IPS-15b (cell line): ENCODE measurements around the gene CDON.
"Not testable (repeated sequence)": the region's sequence is repeated elsewhere in the genome, so short reads cannot be mapped to it uniquely, and the experiment has no call there.

Experiments used
- H3K27me3 ChIP-seq: one replicate; pipeline ENCODE4 v1.6.1; 2013; ENCODE audit warnings: low read length; ENCODE audit not compliant: control insufficient read depth, insufficient read depth
- H3K36me3 ChIP-seq: one replicate; pipeline ENCODE4 v1.6.1; 2013; ENCODE audit warnings: low read length; ENCODE audit not compliant: control insufficient read depth, insufficient read depth
- H3K4me1 ChIP-seq: one replicate; pipeline ENCODE4 v1.6.1; 2013; ENCODE audit warnings: mild to moderate bottlenecking, low read length; ENCODE audit not compliant: control insufficient read depth, insufficient read depth
- H3K4me3 ChIP-seq: one replicate; pipeline ENCODE4 v1.5.1; 2013; ENCODE audit warnings: low read depth, low read length
- H3K9ac ChIP-seq: one replicate; pipeline ENCODE4 v1.6.1; 2013; ENCODE audit warnings: low read depth, mild to moderate bottlenecking, low read length
- H3K9me3 ChIP-seq: one replicate; pipeline ENCODE4 v1.6.1; 2013; ENCODE audit warnings: mild to moderate bottlenecking, low read length; ENCODE audit not compliant: control insufficient read depth, insufficient read depth

The CDON gene

DNA sequence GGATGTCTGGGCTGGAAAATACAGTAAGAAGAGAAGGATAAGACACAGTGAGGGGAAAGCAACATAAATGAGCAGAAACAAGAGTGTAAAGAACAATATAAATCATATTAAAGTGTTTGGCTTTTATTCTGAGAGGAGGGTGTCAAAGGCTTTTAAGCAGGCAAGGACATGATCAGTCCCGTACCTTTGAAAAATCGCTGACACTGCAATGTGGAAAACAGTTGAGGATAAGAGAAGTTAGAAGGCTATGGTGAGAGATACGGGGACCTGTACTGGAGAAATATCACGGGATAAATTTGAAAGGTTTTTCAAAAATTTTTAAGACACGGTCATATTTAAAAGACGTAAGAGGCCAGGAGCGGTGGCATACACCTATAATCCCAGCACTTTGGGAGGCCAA is 30.3 kb downstream of the CDON start:
- H3K27me3 ChIP-seq: no peaks in the 10 kb centered on the region
- no peak overlapping the region for H3K4me3 ChIP-seq
- no peaks in the 10 kb centered on the region for H3K9me3 ChIP-seq
- peaks cover 9% of the 10 kb centered on the region for H3K4me1 ChIP-seq
- H3K9ac ChIP-seq: no peak overlapping the region
- no peaks in the 10 kb centered on the region for H3K36me3 ChIP-seq

DNA sequence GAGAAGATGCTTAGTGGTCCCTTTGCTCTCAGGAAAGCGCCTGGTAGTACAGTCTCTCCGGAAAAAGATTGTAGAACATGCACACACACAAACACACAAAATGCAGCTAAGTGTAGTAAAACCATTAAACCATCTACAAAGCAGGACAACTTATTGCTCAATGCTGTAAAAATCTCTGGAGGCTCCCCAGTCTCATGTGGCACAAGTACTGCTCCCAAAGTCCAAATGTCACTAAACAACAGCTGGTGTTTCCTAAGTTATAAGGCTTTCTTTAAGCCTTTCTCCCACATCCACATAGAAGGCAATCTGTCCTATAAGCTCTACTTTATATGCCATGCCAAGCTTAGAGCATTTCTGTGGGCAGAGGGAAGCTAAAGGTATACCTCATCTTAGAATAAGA is 32.9 kb downstream of the CDON start:
- Histone ChIP-seq H3K9ac (no peak overlapping the region), H3K36me3 (no peaks in the 10 kb centered on the region), H3K27me3 (no peaks in the 10 kb centered on the region), H3K9me3 (no peaks in the 10 kb centered on the region), H3K4me3 (no peak overlapping the region), H3K4me1 (peaks cover 9% of the 10 kb centered on the region)

DNA sequence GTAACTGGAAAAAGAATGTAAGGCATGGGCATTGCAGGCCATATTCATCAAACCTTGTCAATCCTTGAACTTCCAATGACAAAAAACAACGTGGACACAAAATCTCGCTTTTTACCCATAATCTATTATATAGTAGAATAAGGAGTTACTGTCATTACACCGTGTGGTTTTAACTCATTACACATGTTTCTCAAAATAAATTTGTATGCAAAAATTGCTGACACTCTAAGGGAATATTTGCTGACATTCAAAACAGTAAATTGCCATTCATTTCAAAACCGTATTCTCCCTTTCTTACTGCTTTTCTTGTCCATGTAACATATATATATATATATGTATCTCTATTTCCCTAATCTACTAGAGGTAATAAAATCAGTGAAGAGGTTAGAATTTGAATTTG is 33.4 kb downstream of the CDON start:
- H3K36me3 ChIP-seq: no peaks in the 10 kb centered on the region
- no peaks in the 10 kb centered on the region for H3K27me3 ChIP-seq
- H3K4me1 ChIP-seq: peaks cover 4% of the 10 kb centered on the region
- no peaks in the 10 kb centered on the region for H3K9me3 ChIP-seq
- H3K9ac ChIP-seq: no peak overlapping the region
- H3K4me3 ChIP-seq: no peak overlapping the region

DNA sequence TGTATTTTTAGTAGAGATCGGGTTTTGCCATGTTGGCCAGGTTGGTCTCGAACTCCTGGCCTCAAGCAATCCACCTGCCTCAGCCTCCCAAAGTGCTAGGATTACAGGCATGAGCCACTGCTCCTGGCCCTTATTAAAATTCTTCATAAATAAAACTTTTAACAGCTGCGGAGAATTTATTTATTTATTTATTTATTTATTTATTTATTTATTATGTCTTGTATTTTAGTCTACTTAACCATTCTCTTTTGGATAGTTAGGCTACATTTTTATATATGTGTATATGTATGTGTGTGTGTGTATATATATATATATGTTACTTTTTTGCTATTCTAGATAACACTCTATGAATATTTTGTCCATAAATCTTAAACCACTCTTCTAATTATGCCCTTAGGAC is 34.1 kb downstream of the CDON start:
- not testable (repeated sequence) for H3K27me3 ChIP-seq, H3K9me3 ChIP-seq, H3K4me1 ChIP-seq, H3K9ac ChIP-seq, H3K36me3 ChIP-seq, H3K4me3 ChIP-seq

DNA sequence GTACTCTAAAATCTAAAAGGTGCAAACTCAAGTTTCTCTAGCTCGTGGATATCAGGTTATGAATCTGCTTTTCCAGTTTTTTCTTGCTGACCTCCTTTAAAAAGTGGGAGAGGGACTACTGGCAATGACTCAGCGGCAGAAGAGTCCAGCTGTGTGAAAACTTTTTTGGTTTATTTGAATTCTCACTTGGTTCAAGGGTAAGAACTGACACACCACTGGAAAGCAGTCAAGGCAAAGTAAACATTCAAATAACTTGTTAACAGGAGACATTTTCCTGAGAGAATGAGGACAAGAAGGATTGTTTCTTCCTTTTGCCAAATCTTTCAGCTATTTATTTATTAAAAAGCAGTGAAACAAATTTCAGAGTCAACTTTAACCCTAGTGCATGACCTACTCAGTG is 36.1 kb downstream of the CDON start:
- Histone ChIP-seq H3K36me3 (no peaks in the 10 kb centered on the region), H3K27me3 (no peaks in the 10 kb centered on the region), H3K9me3 (no peaks in the 10 kb centered on the region), H3K4me3 (no peak overlapping the region), H3K9ac (no peak overlapping the region), H3K4me1 (no peaks in the 10 kb centered on the region)

DNA sequence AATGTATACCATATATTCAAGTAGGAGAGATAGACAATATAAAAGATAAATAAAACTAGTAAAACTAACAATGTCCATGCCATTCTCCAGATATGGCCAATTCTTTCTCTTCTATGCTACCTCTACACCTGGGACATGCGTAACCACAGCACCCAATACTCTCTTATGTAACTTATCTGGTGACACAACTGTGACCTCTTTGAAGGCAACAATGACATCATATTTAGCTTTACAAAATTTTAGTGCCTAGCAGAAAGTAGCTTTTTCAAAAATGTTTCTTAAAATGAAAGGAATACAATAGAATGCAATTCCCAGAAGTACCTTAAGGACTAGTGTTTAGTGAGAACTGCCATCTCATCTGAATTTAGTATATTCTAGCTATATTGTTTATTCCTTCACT is 36.8 kb downstream of the CDON start:
- Histone ChIP-seq H3K4me3 (no peak overlapping the region), H3K4me1 (no peaks in the 10 kb centered on the region), H3K36me3 (no peaks in the 10 kb centered on the region), H3K9me3 (no peaks in the 10 kb centered on the region), H3K27me3 (no peaks in the 10 kb centered on the region), H3K9ac (no peak overlapping the region)

DNA sequence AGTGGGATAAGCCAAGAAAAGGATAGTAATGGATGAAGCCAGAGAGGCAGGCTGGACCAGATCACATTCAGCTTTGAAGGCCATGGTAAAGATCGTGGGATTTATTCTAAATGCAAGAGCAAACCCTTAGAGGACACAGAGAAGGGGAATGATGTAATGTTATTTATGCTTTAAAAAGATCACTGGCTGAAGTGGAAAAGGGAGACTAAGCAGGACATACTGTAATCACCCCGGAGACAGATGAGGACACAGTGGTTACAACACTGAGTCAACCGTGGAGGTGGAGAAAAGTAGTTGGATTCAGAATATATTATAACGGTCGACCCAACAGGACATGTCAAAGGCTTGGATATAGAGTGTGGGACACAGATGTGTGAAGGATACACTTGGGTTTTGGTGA is 38.5 kb downstream of the CDON start:
- H3K4me1 ChIP-seq: no peaks in the 10 kb centered on the region
- H3K4me3 ChIP-seq: no peak overlapping the region
- no peak overlapping the region for H3K9ac ChIP-seq
- no peaks in the 10 kb centered on the region for H3K27me3 ChIP-seq
- H3K9me3 ChIP-seq: no peaks in the 10 kb centered on the region
- no peaks in the 10 kb centered on the region for H3K36me3 ChIP-seq

DNA sequence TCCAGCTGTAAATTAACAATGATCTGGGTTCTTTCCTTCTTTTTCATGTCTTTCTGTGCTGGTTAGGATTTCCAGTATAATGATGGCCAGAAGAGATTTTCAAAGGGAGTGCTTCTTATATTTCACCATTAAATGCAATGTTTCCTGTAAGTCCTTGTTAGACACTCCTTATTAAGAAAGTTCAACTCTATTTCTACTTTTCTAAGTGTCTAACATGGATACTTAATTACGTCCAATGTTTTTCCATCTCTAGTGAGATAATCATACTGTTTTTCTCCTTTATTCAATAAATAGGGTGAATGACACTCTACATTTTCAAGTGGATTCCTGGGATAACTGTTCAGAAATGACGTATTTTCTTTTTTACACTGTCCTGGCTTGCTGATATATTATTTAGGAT is 49.8 kb downstream of the CDON start:
- Histone ChIP-seq H3K27me3 (no peaks in the 10 kb centered on the region), H3K9ac (no peak overlapping the region), H3K4me1 (no peaks in the 10 kb centered on the region), H3K9me3 (no peaks in the 10 kb centered on the region), H3K4me3 (no peak overlapping the region), H3K36me3 (no peaks in the 10 kb centered on the region)

DNA sequence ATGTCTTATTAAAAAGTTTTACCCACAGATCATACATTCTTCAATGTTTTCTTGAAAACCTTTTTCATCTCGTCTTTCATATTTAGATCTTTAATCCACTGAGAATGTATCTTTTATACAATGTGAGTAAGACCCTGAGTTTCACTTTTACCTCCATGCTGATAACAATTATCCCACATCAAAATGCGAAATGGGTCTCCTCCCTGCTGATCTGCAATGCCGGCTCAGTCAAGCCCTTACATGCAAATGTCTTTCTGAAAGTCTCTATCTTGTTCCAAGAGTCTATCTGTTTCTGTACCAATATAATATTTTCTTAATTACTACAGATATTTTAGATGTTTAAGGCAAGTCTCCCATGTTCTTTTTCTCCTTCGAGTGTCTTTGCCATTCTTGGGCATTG is 50.9 kb downstream of the CDON start:
- no peak overlapping the region for H3K9ac ChIP-seq
- H3K4me1 ChIP-seq: no peaks in the 10 kb centered on the region
- no peak overlapping the region for H3K4me3 ChIP-seq
- no peaks in the 10 kb centered on the region for H3K36me3 ChIP-seq
- no peaks in the 10 kb centered on the region for H3K27me3 ChIP-seq
- no peaks in the 10 kb centered on the region for H3K9me3 ChIP-seq

DNA sequence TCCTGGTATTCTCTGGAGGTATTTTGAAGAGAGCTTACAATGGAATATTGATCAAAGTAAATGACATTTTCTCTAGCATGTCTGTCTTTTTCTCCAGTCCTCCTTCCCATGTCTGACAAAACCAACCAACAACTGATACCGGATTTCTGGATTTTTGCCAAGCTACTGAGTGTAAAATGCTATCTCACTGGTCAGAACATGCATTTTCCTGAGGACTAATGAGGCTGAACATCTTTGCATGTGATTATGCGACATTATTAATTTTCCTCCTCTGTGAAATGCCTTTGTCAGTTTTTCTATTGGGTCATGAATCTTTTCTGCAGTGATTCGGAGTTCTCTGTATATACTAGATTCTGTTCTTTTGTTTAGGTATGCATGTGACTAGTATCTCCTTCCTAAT is 51.4 kb downstream of the CDON start:
- Histone ChIP-seq H3K4me1 (no peaks in the 10 kb centered on the region), H3K36me3 (no peaks in the 10 kb centered on the region), H3K27me3 (no peaks in the 10 kb centered on the region), H3K9me3 (no peaks in the 10 kb centered on the region), H3K9ac (no peak overlapping the region), H3K4me3 (no peak overlapping the region)

DNA sequence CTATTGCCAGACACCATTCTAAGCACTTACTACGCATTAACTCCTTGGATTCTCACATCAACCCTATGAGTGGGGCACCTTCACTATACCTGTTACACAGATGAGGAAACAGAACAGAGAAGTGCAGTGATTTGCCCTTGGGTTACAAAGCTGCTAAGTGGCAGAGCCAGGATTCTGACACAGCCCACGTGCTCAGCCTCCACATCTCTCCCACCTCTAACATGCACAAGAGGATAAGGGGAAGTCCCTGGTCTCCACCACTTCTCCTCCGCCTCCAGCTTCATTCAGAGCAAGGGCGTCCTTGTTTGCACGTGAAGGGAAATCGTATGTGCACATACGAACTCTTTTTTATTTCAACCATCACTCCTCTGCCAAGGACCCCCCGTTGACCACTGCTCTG is 53.7 kb downstream of the CDON start:
- H3K36me3 ChIP-seq: no peaks in the 10 kb centered on the region
- H3K27me3 ChIP-seq: no peaks in the 10 kb centered on the region
- no peak overlapping the region for H3K9ac ChIP-seq
- H3K4me1 ChIP-seq: no peaks in the 10 kb centered on the region
- no peak overlapping the region for H3K4me3 ChIP-seq
- H3K9me3 ChIP-seq: no peaks in the 10 kb centered on the region

DNA sequence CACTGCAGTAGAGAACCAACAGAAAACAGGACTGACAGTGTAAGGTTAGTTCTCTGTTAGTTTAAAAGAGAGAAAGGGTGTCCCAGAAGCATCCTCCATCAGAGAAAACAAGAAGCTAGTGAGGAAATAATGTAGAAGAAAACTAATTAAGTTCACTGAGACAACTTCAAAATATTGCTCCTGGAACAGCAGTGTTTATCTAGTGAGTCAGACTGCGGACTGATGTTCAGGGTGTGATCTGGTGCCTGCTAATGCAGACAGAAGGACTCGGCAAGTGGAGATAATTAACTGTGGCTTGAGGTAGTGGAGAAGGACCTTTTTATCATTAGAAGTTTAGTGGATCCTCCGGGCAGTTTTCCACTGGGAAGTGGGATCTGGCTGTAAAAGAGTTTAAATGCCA is 55.4 kb downstream of the CDON start:
- Histone ChIP-seq H3K4me3 (no peak overlapping the region), H3K36me3 (no peaks in the 10 kb centered on the region), H3K9ac (no peak overlapping the region), H3K27me3 (no peaks in the 10 kb centered on the region), H3K9me3 (no peaks in the 10 kb centered on the region), H3K4me1 (no peaks in the 10 kb centered on the region)

DNA sequence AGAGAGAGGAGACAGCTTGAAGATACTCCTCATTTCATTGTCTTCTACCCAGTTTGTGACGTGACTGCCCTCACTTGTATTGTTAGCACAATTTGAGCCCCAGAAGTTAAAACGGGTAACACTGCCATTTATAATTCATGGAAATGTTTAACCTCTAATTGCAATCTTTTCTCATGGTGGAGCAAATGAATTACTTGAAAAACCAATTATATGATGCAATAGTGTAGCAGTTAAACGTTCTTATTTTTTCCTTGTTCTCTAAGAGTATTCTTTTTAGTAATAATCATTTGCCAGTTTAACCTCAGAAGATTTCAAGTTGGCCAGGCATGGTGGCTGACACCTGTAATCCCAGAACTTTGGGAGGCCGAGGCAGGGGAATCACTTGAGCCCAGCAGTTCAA is 56.6 kb downstream of the CDON start:
- Histone ChIP-seq H3K9me3 (no peaks in the 10 kb centered on the region), H3K36me3 (peaks cover 2% of the 10 kb centered on the region), H3K4me1 (no peaks in the 10 kb centered on the region), H3K9ac (no peak overlapping the region), H3K27me3 (no peaks in the 10 kb centered on the region), H3K4me3 (no peak overlapping the region)
